Stomach (tissue), 9 donors: ENCODE results near the gene LEPR. TPM values are rescaled to one million over a fixed set of nuclear protein-coding genes. Genes with fewer than 3 reads are reported as not detected.

Experiments used
- DNase-seq, 2 donors: peaks; one replicate each; pipeline versions ENCODE4 v3.0.0 to v3.0.0-alpha.2; 2013 to 2019
- H3K27ac ChIP-seq, 5 donors: fragments of 200-600 bp in 4 of 5; sonication (generic) in 4 of 5; one replicate each; pipeline ENCODE4 v1.5.1; 2013 to 2019; ENCODE audit warnings: mild to moderate bottlenecking in 1 of 5, moderate library complexity in 1 of 5
- H3K27me3 ChIP-seq, 3 donors: fragments of 200-600 bp; sonication (generic); one replicate each; pipeline ENCODE4 v1.5.1; 2017 to 2019; ENCODE audit warnings: mixed run types in 1 of 3
- H3K36me3 ChIP-seq, 4 donors: fragments of 200-600 bp; sonication (generic); 1 replicate in 3 of 4; 2 replicates in 1 of 4; pipeline ENCODE4 v1.5.1; 2016 to 2019
- H3K4me1 ChIP-seq, 4 donors: fragments of 200-600 bp; sonication (generic); one replicate each; pipeline ENCODE4 v1.5.1; 2016 to 2019
- H3K4me3 ChIP-seq, 4 donors: fragments of 200-600 bp; sonication (generic) in 3 of 4; one replicate each; pipeline ENCODE4 v1.5.1; 2016 to 2019; ENCODE audit warnings: mild to moderate bottlenecking in 1 of 4
- H3K9me3 ChIP-seq, 4 donors: fragments of 200-600 bp; sonication (generic); one replicate each; pipeline ENCODE4 v1.5.1; 2016 to 2019
- EP300 ChIP-seq: sonication (generic); formaldehyde crosslinking; IDR thresholded peaks from one replicate; pipeline ENCODE4 v1.6.1; 2017; ENCODE audit warnings: antibody characterized with exemption
- POLR2A ChIP-seq, 4 donors: fragments of 450-650 bp; IDR thresholded peaks; one replicate each; pipeline ENCODE4 v1.6.1; 2016; ENCODE audit warnings: antibody characterized with exemption in 4 of 4, control low read depth in 2 of 4, mild to moderate bottlenecking in 1 of 4, moderate library complexity in 1 of 4
- POLR2AphosphoS5 ChIP-seq, 3 donors: sonication (generic); formaldehyde crosslinking; IDR thresholded peaks; one replicate each; pipeline ENCODE4 v1.6.1; 2016; ENCODE audit warnings: antibody characterized with exemption in 3 of 3
- WGBS, 5 donors: extraction: QIAGEN DNeasy Blood & Tissue Kit in 3 of 5; methylation state at CpG; one replicate each; pipeline versions ENCODE4 v1.1.5 to v1.1.7; 2013 to 2018; 5-methylcytosine and 5-hydroxymethylcytosine counted together
- intact Hi-C: fragments of 100-400 bp; cut with DNase I; formaldehyde crosslinking; loops from one replicate; pipeline ENCODE4 v1.15.1; 2023; ENCODE audit warnings: low total_unique reads
- polyA plus RNA-seq, 3 donors: library from polyadenylated mRNA; stranded (reverse); fragments of 200-250 nt; gene quantifications; one replicate each; pipeline ENCODE4 v1.2.3, GENCODE V29; 2013
- total RNA-seq, 5 donors: library from RNA; depleted of rRNA; stranded (reverse); fragments of >200 nt; gene quantifications; one replicate each; pipeline versions ENCODE4 v1.1.0 to v1.2.3, GENCODE V29; 2014 to 2016
- TF ChIP-seq, protein P1 (sequence below), 7 experiments: fragments of 450-650 bp in 4 of 7; fragments of 200-600 bp in 3 of 7; sonication (generic) in 3 of 7; IDR thresholded peaks; one replicate each; pipeline ENCODE4 v1.5.1; 2016 to 2019; ENCODE audit warnings: antibody characterized with exemption in 7 of 7, control low read depth in 2 of 7, mild to moderate bottlenecking in 1 of 7
- donor health status: healthy with polysubstance abuse.
- donor health status: Bipolar disorder and iron deficiency.
- donor health status: healthy.

The LEPR gene
- total and polyA plus RNA-seq, 8 donors: 0.58 to 33.0 (median 14.1) TPM

DNA sequence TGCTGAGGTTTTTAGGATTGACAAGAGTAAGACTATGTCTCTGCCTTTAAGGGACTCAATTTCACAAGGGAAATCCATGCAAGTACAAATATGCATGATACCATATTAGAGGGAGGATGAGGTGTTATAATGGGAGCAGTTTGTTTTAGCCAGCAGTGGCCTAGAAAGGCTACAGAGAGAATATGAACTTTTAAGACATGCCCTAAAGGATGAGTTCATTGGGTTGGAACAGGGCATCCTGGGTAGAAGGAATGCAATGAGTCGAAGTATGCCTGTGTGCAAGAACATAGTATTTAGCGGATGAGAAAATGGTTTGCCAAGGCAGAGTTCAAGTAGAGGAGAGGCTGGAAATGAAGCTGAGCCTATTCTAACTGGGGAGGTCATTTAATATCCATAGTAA lies 32.6 kb upstream of the LEPR start:
- H3K27ac ChIP-seq: no peak overlapping the region
- H3K27me3 ChIP-seq: no peaks in the 10 kb centered on the region
- peaks cover 0 to 27% (median 12%) of the 10 kb centered on the region in 4 donors for H3K36me3 ChIP-seq
- DNase-seq: no peak
- TF ChIP-seq, protein P1, sequence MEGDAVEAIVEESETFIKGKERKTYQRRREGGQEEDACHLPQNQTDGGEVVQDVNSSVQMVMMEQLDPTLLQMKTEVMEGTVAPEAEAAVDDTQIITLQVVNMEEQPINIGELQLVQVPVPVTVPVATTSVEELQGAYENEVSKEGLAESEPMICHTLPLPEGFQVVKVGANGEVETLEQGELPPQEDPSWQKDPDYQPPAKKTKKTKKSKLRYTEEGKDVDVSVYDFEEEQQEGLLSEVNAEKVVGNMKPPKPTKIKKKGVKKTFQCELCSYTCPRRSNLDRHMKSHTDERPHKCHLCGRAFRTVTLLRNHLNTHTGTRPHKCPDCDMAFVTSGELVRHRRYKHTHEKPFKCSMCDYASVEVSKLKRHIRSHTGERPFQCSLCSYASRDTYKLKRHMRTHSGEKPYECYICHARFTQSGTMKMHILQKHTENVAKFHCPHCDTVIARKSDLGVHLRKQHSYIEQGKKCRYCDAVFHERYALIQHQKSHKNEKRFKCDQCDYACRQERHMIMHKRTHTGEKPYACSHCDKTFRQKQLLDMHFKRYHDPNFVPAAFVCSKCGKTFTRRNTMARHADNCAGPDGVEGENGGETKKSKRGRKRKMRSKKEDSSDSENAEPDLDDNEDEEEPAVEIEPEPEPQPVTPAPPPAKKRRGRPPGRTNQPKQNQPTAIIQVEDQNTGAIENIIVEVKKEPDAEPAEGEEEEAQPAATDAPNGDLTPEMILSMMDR (IDR thresholded peaks at IDR 0.05): no peak
- TF ChIP-seq POLR2A (IDR thresholded peaks at IDR 0.05) (no peak), POLR2AphosphoS5 (IDR thresholded peaks at IDR 0.05) (no peak), EP300 (no peak)
- no peaks in the 10 kb centered on the region for H3K9me3 ChIP-seq
- intact Hi-C loops: no loop called here
- H3K4me1 ChIP-seq: no peaks in the 10 kb centered on the region
- no peak overlapping the region for H3K4me3 ChIP-seq
- WGBS, 5 donors: 90 to 95% (median 92%) methylated on average over 2 of the region's 2 CpGs

DNA sequence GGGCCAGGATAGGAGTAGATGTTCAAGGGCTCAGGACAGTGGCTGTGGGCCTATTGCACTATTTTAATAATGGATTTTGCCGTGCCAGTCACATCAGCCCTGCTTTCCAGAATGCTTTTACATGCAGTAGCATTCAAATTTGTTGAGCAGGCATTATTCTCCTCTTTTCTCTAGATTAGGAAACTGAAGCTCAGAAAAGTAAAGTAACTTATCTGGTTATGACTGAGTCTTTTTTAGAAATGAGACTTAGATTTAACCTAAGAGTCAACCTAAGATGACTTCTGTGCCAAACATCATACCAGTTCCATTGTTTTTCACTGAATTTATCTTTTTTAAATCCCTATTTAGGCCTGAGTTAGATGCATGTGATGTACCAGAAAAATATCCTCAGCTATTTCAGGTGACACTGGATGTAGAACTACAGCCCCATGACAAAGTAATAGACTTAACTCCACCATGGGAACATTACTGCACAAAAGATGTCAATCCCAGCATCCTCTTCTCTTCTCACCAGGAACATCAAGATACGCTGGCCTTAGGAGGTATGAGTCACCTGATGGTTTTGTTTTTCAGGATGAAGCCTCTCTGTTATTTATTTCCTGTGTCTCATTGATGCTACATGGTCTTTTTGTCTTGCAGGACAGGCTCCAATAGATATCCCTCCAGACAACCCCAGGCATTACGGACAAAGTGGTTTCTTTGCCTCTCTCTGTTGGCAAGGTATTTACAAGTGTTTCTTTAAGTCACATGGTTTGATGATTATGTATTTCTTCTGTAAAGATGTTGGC lies 31.4 kb upstream of the LEPR start:
- Histone ChIP-seq H3K27ac (no peak overlapping the region), H3K4me3 (no peak overlapping the region), H3K27me3 (no peaks in the 10 kb centered on the region), H3K4me1 (no peaks in the 10 kb centered on the region), H3K9me3 (no peaks in the 10 kb centered on the region), H3K36me3 (peaks cover 0 to 32% (median 12%) of the 10 kb centered on the region in 4 donors)
- TF ChIP-seq POLR2AphosphoS5 (IDR thresholded peaks at IDR 0.05) (no peak), EP300 (no peak), POLR2A (IDR thresholded peaks at IDR 0.05) (no peak)
- TF ChIP-seq, protein P1 (IDR thresholded peaks at IDR 0.05): no peak
- intact Hi-C loops: no loop called here
- 82 to 90% (median 87%) methylated on average over 3 of the region's 3 CpGs for WGBS, 5 donors
- DNase-seq: no peak

DNA sequence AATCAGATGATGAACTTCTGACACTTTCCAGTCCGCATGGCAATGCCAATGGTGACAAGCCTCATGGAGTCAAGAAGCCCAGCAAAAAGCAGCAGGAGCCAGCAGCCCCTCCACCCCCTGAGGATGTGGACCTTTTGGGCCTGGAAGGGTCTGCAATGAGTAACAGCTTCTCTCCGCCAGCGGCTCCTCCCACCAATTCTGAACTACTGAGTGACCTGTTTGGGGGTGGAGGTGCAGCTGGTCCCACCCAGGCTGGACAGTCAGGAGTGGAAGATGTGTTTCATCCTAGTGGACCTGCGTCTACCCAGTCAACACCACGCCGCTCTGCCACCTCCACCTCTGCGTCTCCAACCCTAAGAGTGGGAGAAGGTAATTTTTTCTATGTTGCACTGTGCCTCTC lies 28.0 kb upstream of the LEPR start:
- TF ChIP-seq POLR2A (IDR thresholded peaks at IDR 0.05) (no peak), POLR2AphosphoS5 (IDR thresholded peaks at IDR 0.05) (no peak), EP300 (no peak)
- TF ChIP-seq, protein P1 (IDR thresholded peaks at IDR 0.05): no peak
- intact Hi-C loops: no loop called here
- no peaks in the 10 kb centered on the region for H3K27me3 ChIP-seq
- no peak for DNase-seq
- H3K4me1 ChIP-seq: no peaks in the 10 kb centered on the region
- H3K4me3 ChIP-seq: no peak overlapping the region
- H3K36me3 ChIP-seq: peaks cover 0 to 38% (median 15%) of the 10 kb centered on the region in 4 donors
- H3K27ac ChIP-seq: no peak overlapping the region
- no peaks in the 10 kb centered on the region for H3K9me3 ChIP-seq
- 91 to 99% (median 97%) methylated on average over 7 of the region's 7 CpGs for WGBS, 5 donors

DNA sequence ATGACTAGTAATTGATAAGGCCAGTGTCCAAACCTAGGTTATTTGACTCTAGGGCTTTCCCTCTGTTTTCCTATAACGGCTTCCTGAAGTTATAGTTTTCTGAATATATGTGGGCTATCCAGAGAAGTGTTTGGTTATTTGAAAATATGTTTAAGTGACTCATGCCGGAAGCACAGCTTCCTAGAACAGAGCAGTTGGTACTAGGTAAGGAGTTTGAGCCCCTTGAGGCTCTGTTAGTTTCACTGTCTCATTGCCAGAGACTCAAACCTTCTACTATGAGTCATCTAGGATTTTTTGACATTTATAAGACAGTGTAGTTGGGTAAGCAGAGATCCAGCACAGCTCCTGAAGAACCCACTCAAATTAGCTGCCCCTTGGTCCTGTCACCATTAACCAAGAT lies 27.1 kb upstream of the LEPR start:
- Histone ChIP-seq H3K9me3 (no peaks in the 10 kb centered on the region), H3K4me1 (no peaks in the 10 kb centered on the region), H3K27ac (no peak overlapping the region), H3K27me3 (no peaks in the 10 kb centered on the region), H3K4me3 (no peak overlapping the region), H3K36me3 (peaks cover 0 to 35% (median 15%) of the 10 kb centered on the region in 4 donors)
- 82 to 91% (median 86%) methylated on average over 2 of the region's 2 CpGs for whole genome bisulfite sequencing, 5 donors
- intact Hi-C loops: no loop called here
- TF ChIP-seq EP300 (no peak), POLR2AphosphoS5 (IDR thresholded peaks at IDR 0.05) (no peak), POLR2A (IDR thresholded peaks at IDR 0.05) (no peak)
- TF ChIP-seq, protein P1 (IDR thresholded peaks at IDR 0.05): no peak
- DNase-seq: no peak
